ENCODE results near the gene UBL7.

Gene UBL7

DNA sequence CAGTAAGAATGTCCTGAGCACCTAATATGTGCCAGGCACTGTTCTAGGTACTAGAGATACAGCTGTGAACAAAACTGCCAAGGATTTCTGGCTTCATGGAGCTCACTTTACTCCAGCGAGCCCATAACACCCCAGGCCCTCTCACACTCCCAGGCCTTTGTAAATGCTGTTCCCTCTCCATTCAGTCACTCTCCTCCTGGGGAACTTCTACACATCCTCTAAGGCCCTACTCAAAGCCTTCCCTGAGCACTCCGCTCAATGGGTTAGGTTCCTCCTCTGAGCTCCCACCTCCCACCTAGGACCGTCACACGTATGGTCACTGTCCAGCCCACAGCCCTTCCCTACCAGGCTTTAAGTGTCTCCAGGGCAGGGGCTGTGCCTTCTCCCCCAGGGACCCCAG, 54.4 kb downstream of the UBL7 start:
- no peak for DNase-seq (ENCODE audit: low read depth)

DNA sequence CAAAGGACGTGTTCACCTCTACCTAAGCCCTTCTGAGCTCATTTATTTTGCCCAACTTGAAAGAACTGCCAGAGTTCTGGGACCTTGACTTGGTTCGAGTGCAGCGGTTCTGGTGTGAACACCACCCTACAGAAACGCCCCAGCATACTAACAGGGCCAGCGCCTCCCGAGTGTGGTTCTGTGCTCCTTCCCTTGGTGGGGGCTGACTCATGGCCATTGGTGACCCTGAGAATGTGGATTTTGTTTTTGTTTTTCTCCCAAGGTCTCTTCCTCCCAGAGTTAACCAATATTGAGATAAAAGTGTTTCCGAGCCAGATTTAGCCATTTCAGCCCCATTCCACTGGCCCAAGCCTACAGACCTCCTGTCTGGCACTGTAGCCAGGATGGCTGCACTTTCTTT, 55.1 kb downstream of the UBL7 start:
- DNase-seq (ENCODE audit: low read depth): no peak

GRCh38 chr15:74403991-74404563, 56.9 kb downstream of the UBL7 start:
- DNase-seq (ENCODE audit: low read depth): no peak

- no peak for DNase-seq (ENCODE audit: low read depth)
Measured at GRCh38 chr15:74403588-74403919, 57.4 kb downstream of the UBL7 start.

- peak; percentile 48 for DNase-seq (ENCODE audit: low read depth)
Measured at GRCh38 chr15:74402873-74403587, 57.9 kb downstream of the UBL7 start.

- no peak for DNase-seq (ENCODE audit: low read depth)
Measured at GRCh38 chr15:74402337-74402841, 58.6 kb downstream of the UBL7 start.

DNA sequence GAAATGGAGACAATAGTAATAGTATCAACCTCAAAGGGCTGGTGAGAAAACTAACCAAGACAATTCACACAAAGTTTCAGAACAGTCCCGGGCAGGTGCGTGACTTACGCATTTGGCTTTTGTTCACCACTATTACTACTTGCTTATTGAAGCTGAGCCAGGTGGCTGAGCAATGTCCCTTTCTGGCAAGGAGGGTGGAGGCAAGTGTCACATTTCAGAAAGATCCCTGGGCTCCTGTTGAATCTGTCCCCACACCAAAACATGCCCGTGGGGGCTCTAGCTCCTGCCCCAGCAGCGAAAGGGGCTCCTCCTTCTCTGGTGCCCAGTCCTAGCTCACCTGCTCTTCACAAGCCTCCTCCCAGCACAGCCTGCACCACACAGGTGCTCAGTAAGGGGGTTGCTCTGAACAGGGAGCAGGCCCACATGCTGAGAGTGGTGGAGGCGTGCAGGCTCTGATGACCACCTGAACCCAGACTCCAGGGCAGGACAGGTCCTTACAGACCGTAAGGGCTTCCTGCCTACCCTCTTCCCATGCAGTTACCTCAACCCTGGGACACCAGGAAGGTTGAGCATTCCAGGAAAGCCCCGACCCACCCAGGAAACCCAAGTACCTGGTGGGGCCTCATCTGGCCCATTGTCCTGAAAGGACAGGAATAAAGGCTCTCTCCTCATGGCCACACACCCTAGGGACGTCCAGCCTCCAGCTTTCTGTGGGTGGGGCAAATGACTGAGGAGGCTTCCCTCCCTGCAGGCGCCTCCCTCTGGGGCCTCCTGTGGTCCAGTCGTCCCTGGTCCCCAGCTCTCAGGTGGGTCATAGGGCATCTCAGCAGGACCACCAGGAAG, 59.8 kb downstream of the UBL7 start:
- DNase-seq (ENCODE audit: low read depth): no peak

GRCh38 chr15:74400313-74400860, 60.6 kb downstream of the UBL7 start:
- DNase-seq (ENCODE audit: low read depth): no peak

DNA sequence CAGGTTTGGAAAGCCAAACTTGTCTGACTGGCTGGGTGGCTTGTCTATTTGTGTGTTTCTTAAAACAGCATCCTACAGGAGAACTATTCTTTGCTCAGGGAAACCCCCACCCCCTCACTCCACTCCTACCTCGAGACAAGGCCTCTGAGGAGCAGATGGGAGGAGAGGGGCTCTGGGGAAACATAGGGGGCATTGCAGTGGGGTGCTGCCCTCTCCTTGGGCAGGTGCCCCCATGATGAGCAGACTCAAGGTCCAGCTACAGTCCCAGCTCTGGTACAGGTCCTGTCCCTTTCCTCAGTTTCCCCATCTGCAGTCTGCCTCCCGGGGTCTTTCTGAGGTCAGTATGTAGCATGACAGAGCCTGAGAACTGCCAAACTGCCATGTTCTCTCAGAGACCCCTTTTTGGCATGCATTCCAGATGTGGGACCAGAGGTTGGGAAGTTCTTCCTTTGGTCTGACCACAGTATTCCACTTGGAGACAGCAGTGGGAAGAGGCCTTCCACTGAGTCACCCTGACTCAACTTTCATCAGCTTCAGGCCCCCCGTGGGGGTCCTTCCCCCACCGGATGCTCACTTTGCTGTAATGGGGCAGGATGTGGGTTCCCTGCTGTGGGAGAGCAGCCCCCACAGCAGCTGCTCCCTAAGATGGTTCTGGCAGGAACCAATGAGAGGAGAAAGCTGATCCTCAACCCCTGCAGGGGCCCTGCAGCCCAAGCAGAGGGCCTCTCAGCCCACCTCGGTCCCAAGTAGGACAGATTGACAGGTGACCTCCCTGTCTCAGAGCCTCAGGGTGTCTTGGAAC, 61.2 kb downstream of the UBL7 start:
- no peak for DNase-seq (ENCODE audit: low read depth)

GRCh38 chr15:74399100-74399499, 61.9 kb downstream of the UBL7 start:
- DNase-seq (ENCODE audit: low read depth): no peak

DNA sequence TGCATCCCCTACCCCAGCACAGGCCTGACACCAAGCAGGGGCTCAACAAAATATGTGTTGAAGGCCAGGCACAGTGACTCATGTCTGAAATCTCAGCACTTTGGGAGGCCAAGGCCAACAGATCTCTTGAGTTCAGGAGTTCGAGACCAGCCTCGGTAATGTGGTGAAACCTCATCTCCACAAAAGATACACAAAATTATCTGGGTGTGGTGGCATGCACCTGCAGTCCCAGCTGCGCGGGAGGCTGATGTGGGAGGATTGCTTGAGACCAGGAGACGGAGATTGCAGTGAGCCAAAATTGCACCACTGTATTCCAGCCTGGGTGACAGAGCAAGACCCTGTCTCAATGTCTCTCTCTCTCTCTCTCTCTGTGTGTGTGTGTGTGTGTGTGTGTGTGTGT, 62.8 kb downstream of the UBL7 start:
- no peak for DNase-seq (ENCODE audit: low read depth)

GRCh38 chr15:74397239-74398068, 63.5 kb downstream of the UBL7 start:
- no peak for DNase-seq (ENCODE audit: low read depth)

DNA sequence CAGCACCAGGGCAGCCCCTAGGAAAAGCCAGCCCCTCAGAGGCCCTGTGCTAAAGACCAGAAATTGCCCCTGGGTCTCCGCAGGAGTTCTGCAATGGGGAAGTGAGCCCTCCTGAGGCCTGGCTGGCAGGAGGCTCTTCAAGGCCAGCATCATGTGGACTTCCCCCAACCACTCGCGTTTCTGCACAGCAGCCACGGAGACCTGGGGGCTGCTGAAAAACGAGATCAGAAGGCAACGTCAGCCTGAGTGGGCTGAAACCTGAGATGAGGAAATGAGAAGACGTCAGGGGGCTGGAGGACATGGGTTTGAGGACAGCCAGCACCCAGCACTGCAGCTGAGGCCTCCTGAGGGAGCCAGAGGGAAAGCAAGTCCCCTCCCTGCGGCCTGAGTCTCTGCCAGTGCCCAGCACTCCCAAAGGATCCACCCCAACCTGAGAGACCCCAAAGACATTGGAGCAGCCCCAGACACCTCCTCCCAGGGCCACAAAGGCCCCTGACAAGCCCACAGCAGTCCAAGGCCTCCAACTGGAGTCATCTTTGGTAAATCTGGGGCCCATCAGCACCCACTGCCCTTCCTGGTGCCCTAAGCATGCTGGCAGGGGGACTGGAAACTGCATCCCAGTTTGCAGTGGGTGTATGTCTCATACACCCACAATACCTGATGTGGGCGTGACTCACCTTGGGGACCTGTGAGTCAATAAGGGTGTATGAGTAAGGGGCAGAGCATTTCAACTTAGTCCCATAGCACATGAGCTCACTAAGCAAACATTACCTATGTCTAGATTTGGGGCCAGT, 64.3 kb downstream of the UBL7 start:
- DNase-seq (ENCODE audit: low read depth): no peak

DNA sequence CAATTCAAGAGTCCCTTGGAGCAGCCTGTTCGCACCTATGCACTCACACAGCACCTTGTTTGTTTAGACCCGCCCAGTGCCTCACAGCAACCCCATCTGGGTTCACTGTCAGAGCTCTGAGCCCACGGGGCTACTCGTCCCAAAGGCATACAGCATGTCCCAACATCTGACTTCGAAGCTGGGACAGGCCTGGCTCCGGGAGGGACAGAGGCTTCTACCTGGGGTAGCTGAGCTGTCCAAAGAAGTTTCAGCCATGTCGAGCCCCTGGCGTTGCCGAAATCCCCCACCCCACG, 64.9 kb downstream of the UBL7 start:
- DNase-seq (ENCODE audit: low read depth): no peak

Measured in stimulated activated CD8-positive, alpha-beta memory T cell treated with anti-CD3 and anti-CD28 coated beads, Interleukin-15, amount 100 ng/mL, for 1 hour (primary cell).